ENCODE results near the gene CD72. TPM values are rescaled to one million over a fixed set of nuclear protein-coding genes. Genes with fewer than 3 reads are reported as not detected.
A peak's percentile ranks its signal among the peaks of the same experiment; 100 is the strongest.
"Not testable (repeated sequence)": the region's sequence is repeated elsewhere in the genome, so short reads cannot be mapped to it uniquely, and the experiment has no call there.

The CD72 gene
- total RNA-seq, 1 donor: 2.9 TPM

GRCh38 chr9:35616681-35617459 is 1.3 kb downstream of the CD72 start:
- Histone ChIP-seq H3K27ac (ENCODE audit: low read depth, low read length) (no peak overlapping the region), H3K36me3 (ENCODE audit: insufficient read depth, low read length) (no peaks in the 10 kb centered on the region), H3K79me2 (ENCODE audit: insufficient read depth, low read length) (no peaks in the 10 kb centered on the region), H4K20me1 (ENCODE audit: insufficient read depth, low read length) (no peaks in the 10 kb centered on the region), H3K4me2 (ENCODE audit: insufficient read depth, low read length) (peak overlapping the region; percentile 93), H3K4me3 (ENCODE audit: insufficient read depth, low read length) (peak overlapping the region; percentile 68), H3K27me3 (ENCODE audit: insufficient read depth, low read length) (peaks cover 12% of the 10 kb centered on the region), H2AFZ (ENCODE audit: low read length) (peak overlapping the region; percentile 98), H3K4me1 (ENCODE audit: insufficient read depth, low read length) (no peaks in the 10 kb centered on the region), H3K9me3 (ENCODE audit: low read depth, low read length) (no peaks in the 10 kb centered on the region)
- TF ChIP-seq CTCF (IDR thresholded peaks at IDR 0.05; ENCODE audit: extremely low read depth, low read depth, low read length): no peak
- peak; percentile 94 for DNase-seq (ENCODE audit: insufficient read length, low spot score, missing footprints)

GRCh38 chr9:35615981-35616680 is 2.1 kb downstream of the CD72 start:
- no peaks in the 10 kb centered on the region for H3K4me1 ChIP-seq (ENCODE audit: insufficient read depth, low read length)
- TF ChIP-seq CTCF (IDR thresholded peaks at IDR 0.05; ENCODE audit: extremely low read depth, low read depth, low read length): no peak
- H4K20me1 ChIP-seq (ENCODE audit: insufficient read depth, low read length): no peaks in the 10 kb centered on the region
- H3K79me2 ChIP-seq (ENCODE audit: insufficient read depth, low read length): no peaks in the 10 kb centered on the region
- no peak overlapping the region for H3K4me3 ChIP-seq (ENCODE audit: insufficient read depth, low read length)
- peak overlapping the region; percentile 93 for H3K4me2 ChIP-seq (ENCODE audit: insufficient read depth, low read length)
- H3K27ac ChIP-seq (ENCODE audit: low read depth, low read length): no peak overlapping the region
- no peaks in the 10 kb centered on the region for H3K36me3 ChIP-seq (ENCODE audit: insufficient read depth, low read length)
- peak overlapping the region; percentile 98 for H2AFZ ChIP-seq (ENCODE audit: low read length)
- no peaks in the 10 kb centered on the region for H3K9me3 ChIP-seq (ENCODE audit: low read depth, low read length)
- peak; percentile 58 for DNase-seq (ENCODE audit: insufficient read length, low spot score, missing footprints)
- peaks cover 10% of the 10 kb centered on the region for H3K27me3 ChIP-seq (ENCODE audit: insufficient read depth, low read length)

GRCh38 chr9:35612843-35613242 is 5.4 kb downstream of the CD72 start:
- Histone ChIP-seq H3K4me3 (ENCODE audit: insufficient read depth, low read length) (no peak overlapping the region), H3K9me3 (ENCODE audit: low read depth, low read length) (no peaks in the 10 kb centered on the region), H3K4me2 (ENCODE audit: insufficient read depth, low read length) (no peak overlapping the region), H2AFZ (ENCODE audit: low read length) (no peak overlapping the region), H3K36me3 (ENCODE audit: insufficient read depth, low read length) (peaks cover 22% of the 10 kb centered on the region), H3K79me2 (ENCODE audit: insufficient read depth, low read length) (no peaks in the 10 kb centered on the region), H3K27me3 (ENCODE audit: insufficient read depth, low read length) (peaks cover 9% of the 10 kb centered on the region), H3K4me1 (ENCODE audit: insufficient read depth, low read length) (no peaks in the 10 kb centered on the region), H3K27ac (ENCODE audit: low read depth, low read length) (no peak overlapping the region), H4K20me1 (ENCODE audit: insufficient read depth, low read length) (peaks cover 1% of the 10 kb centered on the region)
- no peak for TF ChIP-seq CTCF (IDR thresholded peaks at IDR 0.05; ENCODE audit: extremely low read depth, low read depth, low read length)
- DNase-seq (ENCODE audit: insufficient read length, low spot score, missing footprints): no peak

GRCh38 chr9:35612066-35612465 is 6.1 kb downstream of the CD72 start:
- H3K4me1 ChIP-seq (ENCODE audit: insufficient read depth, low read length); H3K27me3 ChIP-seq (ENCODE audit: insufficient read depth, low read length); H3K9me3 ChIP-seq (ENCODE audit: low read depth, low read length): not testable (repeated sequence)

More at GRCh38 chr9:35612066-35612465, 6.1 kb downstream of the CD72 start:
- peaks cover 30% of the 10 kb centered on the region for H3K36me3 ChIP-seq (ENCODE audit: insufficient read depth, low read length)
- not testable (repeated sequence) for H2AFZ ChIP-seq (ENCODE audit: low read length); H4K20me1 ChIP-seq (ENCODE audit: insufficient read depth, low read length); H3K27ac ChIP-seq (ENCODE audit: low read depth, low read length); H3K4me3 ChIP-seq (ENCODE audit: insufficient read depth, low read length); H3K4me2 ChIP-seq (ENCODE audit: insufficient read depth, low read length); H3K79me2 ChIP-seq (ENCODE audit: insufficient read depth, low read length)
- peak; percentile 65 for DNase-seq (ENCODE audit: insufficient read length, low spot score, missing footprints)

Measured in osteoblast (primary cell).